WI38 (cell line): ENCODE measurements around the gene DHX35.
A peak's percentile ranks its signal among the peaks of the same experiment; 100 is the strongest.
"Not testable (repeated sequence)": the region's sequence is repeated elsewhere in the genome, so short reads cannot be mapped to it uniquely, and the experiment has no call there.

Source experiments
- H3K4me3 ChIP-seq: 2 replicates; pipeline ENCODE4 v1.5.1; 2011; ENCODE audit warnings: low read depth, mild to moderate bottlenecking, control low read depth, low read length
- CTCF ChIP-seq: IDR thresholded peaks from 2 replicates; pipeline ENCODE4 v1.5.1; 2012; ENCODE audit warnings: low read depth, mild to moderate bottlenecking, control low read depth, low read length

DHX35 gene

GRCh38 chr20:38951611-38952010, 10.5 kb upstream of the DHX35 start:
- TF ChIP-seq CTCF: no peak

GRCh38 chr20:38952153-38952552, 10.0 kb upstream of the DHX35 start:
- TF ChIP-seq CTCF: no peak
- H3K4me3 ChIP-seq: no peak overlapping the region

More at GRCh38 chr20:38951611-38952010, 10.5 kb upstream of the DHX35 start:
- H3K4me3 ChIP-seq: no peak overlapping the region

- no peak for TF ChIP-seq CTCF
- no peak overlapping the region for H3K4me3 ChIP-seq
Observed at GRCh38 chr20:38953630-38954340, 8.4 kb upstream of the DHX35 start.

- no peak overlapping the region for H3K4me3 ChIP-seq
- TF ChIP-seq CTCF: no peak
Observed at GRCh38 chr20:38957235-38957876, 4.8 kb upstream of the DHX35 start.

- no peak overlapping the region for H3K4me3 ChIP-seq
- no peak for TF ChIP-seq CTCF
Observed at GRCh38 chr20:38957915-38958485, 4.1 kb upstream of the DHX35 start.

- H3K4me3 ChIP-seq: not testable (repeated sequence)
Observed at GRCh38 chr20:38960187-38960687, 1.9 kb upstream of the DHX35 start.

GRCh38 chr20:38961530-38962043, 557 bp upstream of the DHX35 start:
- TF ChIP-seq CTCF: no peak
- H3K4me3 ChIP-seq: peak overlapping the region; percentile 96
